Spleen (tissue), 11 donors: ENCODE results near the gene PTPRN. TPM values are rescaled to one million over a fixed set of nuclear protein-coding genes. Genes with fewer than 3 reads are reported as not detected.

Source experiments
- DNase-seq: peaks from one replicate; pipeline ENCODE4 v3.0.0-alpha.2; 2020
- H3K27ac ChIP-seq, 8 donors: fragments of 200-600 bp; sonication (generic) in 7 of 8; 1 replicate in 4 of 8; 2 replicates in 4 of 8; pipeline versions ENCODE4 v1.5.0 to v1.8.0; 2016 to 2021; ENCODE audit warnings: inconsistent platforms in 4 of 8, mild to moderate bottlenecking in 4 of 8, moderate library complexity in 1 of 8
- H3K27me3 ChIP-seq, 7 donors: fragments of 200-600 bp; sonication (generic) in 6 of 7; replicated peaks in 1 of 7; 1 replicate in 4 of 7; 2 replicates in 3 of 7; pipeline versions ENCODE4 v1.5.0 to v1.8.0; 2016 to 2021; ENCODE audit warnings: inconsistent platforms in 3 of 7, mild to moderate bottlenecking in 1 of 7
- H3K36me3 ChIP-seq, 6 donors: fragments of 200-600 bp; sonication (generic) in 5 of 6; 1 replicate in 4 of 6; 2 replicates in 2 of 6; pipeline versions ENCODE4 v1.5.0 to v1.8.0; 2016 to 2021; ENCODE audit warnings: inconsistent platforms in 2 of 6
- H3K4me1 ChIP-seq, 6 donors: fragments of 200-600 bp; sonication (generic) in 5 of 6; 1 replicate in 3 of 6; 2 replicates in 3 of 6; pipeline versions ENCODE4 v1.5.0 to v1.8.0; 2016 to 2021; ENCODE audit warnings: inconsistent platforms in 3 of 6
- H3K4me3 ChIP-seq, 8 donors: fragments of 200-600 bp; sonication (generic) in 7 of 8; 1 replicate in 4 of 8; 2 replicates in 4 of 8; pipeline versions ENCODE4 v1.5.0 to v1.8.0; 2016 to 2021; ENCODE audit warnings: inconsistent platforms in 4 of 8, mild to moderate bottlenecking in 4 of 8, moderate library complexity in 2 of 8
- H3K9me3 ChIP-seq, 8 donors: fragments of 200-600 bp; sonication (generic) in 7 of 8; 1 replicate in 4 of 8; 2 replicates in 4 of 8; pipeline versions ENCODE4 v1.5.0 to v1.8.0; 2016 to 2021; ENCODE audit warnings: inconsistent platforms in 4 of 8
- POLR2A ChIP-seq, 3 donors: fragments of 450-650 bp; IDR thresholded peaks; one replicate each; pipeline ENCODE4 v1.5.1; 2017; ENCODE audit warnings: antibody characterized with exemption in 3 of 3, mild to moderate bottlenecking in 1 of 3
- POLR2AphosphoS5 ChIP-seq, 3 donors: sonication (generic); formaldehyde crosslinking; IDR thresholded peaks; one replicate each; pipeline ENCODE4 v1.5.1; 2017; ENCODE audit warnings: antibody characterized with exemption in 3 of 3
- WGBS, 5 donors: extraction: QIAGEN DNeasy Blood & Tissue Kit in 3 of 5; methylation state at CpG; one replicate each; pipeline versions ENCODE4 v1.1.5 to v1.1.7; 2013 to 2018; 5-methylcytosine and 5-hydroxymethylcytosine counted together
- intact Hi-C: fragments of 100-400 bp; cut with DNase I; formaldehyde crosslinking; loops from one replicate; pipeline ENCODE4 v1.15.0; 2023; ENCODE audit warnings: low total_unique reads
- polyA plus RNA-seq, 3 donors: library from polyadenylated mRNA; stranded (reverse); fragments of 200-250 nt; gene quantifications; one replicate each; pipeline ENCODE4 v1.2.1, GENCODE V29; 2013
- total RNA-seq, 7 donors: library from RNA; depleted of rRNA in 3 of 7; stranded (reverse); fragments of >200 nt in 3 of 7; fragmentation: NEBNext Ultra II Directional in 4 of 7; extraction: Animal tissue kit (Norgen Biotek cat#: 25700) in 4 of 7; gene quantifications; one replicate each; pipeline versions ENCODE4 v1.1.0 to v1.2.1, GENCODE V29; 2016 to 2021
- TF ChIP-seq, protein P1 (sequence below), 11 experiments: fragments of 200-600 bp in 7 of 11; fragments of 450-650 bp in 4 of 11; sonication (generic) in 4 of 11; IDR thresholded peaks in 8 of 11; conservative IDR thresholded peaks in 3 of 11; 1 replicate in 7 of 11; 2 replicates in 4 of 11; pipeline versions ENCODE4 v1.4.0 to v1.8.0; 2016 to 2021; ENCODE audit warnings: antibody characterized with exemption in 11 of 11, inconsistent platforms in 4 of 11, mild to moderate bottlenecking in 1 of 11
- donor health status: healthy with polysubstance abuse.
- donor health status: DM: no; HTN: no; CAD: no; lungs with moderate emphysema.
- donor health status: DM: no; HTN: no; CAD: no.
- donor health status: Bipolar disorder and iron deficiency.
- donor health status: healthy.
- donor health status: DM: no; HTN: no; CAD: no.
- donor health status: DM: yes; HTN: yes; CAD: no.

The PTPRN gene
- total and polyA plus RNA-seq, 10 donors, result 0.06 to 0.12 TPM; not detected in 8

GRCh38 chr2:219308142-219309101 is 779 bp downstream of the PTPRN start:
- Histone ChIP-seq H3K9me3 (no peaks in the 10 kb centered on the region), H3K4me3 (peak overlapping the region in 1 of 8 donors; percentile 12), H3K27me3 (peaks cover 6 to 87% (median 37%) of the 10 kb centered on the region in 7 donors), H3K36me3 (no peaks in the 10 kb centered on the region), H3K27ac (no peak overlapping the region), H3K4me1 (peaks cover 0 to 14% (median 2%) of the 10 kb centered on the region in 6 donors)
- intact Hi-C loops, result no loop called here
- TF ChIP-seq, protein P1, sequence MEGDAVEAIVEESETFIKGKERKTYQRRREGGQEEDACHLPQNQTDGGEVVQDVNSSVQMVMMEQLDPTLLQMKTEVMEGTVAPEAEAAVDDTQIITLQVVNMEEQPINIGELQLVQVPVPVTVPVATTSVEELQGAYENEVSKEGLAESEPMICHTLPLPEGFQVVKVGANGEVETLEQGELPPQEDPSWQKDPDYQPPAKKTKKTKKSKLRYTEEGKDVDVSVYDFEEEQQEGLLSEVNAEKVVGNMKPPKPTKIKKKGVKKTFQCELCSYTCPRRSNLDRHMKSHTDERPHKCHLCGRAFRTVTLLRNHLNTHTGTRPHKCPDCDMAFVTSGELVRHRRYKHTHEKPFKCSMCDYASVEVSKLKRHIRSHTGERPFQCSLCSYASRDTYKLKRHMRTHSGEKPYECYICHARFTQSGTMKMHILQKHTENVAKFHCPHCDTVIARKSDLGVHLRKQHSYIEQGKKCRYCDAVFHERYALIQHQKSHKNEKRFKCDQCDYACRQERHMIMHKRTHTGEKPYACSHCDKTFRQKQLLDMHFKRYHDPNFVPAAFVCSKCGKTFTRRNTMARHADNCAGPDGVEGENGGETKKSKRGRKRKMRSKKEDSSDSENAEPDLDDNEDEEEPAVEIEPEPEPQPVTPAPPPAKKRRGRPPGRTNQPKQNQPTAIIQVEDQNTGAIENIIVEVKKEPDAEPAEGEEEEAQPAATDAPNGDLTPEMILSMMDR (IDR thresholded peaks at IDR 0.05 in 8 of 11, conservative IDR thresholded peaks at IDR 0.05 in 3 of 11), result no peak
- TF ChIP-seq POLR2A (IDR thresholded peaks at IDR 0.05), result no peak
- no peak for TF ChIP-seq POLR2AphosphoS5 (IDR thresholded peaks at IDR 0.05)
- 6 to 12% (median 8%) methylated on average over 41 to 45 of the region's 45 CpGs for WGBS, 5 donors
- DNase-seq, result peak; percentile 84

DNA sequence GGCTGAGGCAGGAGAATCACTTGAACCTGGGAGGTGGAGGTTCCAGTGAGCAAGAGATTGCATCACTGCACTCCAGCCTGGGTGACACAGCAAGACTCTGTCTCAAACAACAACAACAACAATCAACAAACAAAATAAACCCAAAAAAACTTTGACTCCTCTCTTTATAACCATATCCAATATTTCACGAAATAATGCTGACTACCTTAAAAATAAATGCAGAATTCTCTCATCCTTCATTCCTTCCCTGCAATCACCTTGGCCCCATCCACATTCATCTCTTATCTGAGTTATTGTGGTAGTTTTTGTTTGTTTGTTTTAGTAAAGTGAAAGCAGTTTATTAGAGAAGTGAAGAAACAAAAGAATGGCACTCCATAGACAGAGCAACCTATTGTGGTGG is 3.2 kb downstream of the PTPRN start:
- Histone ChIP-seq H3K4me3 (no peak overlapping the region), H3K27ac (no peak overlapping the region), H3K9me3 (no peaks in the 10 kb centered on the region), H3K4me1 (peaks cover 0 to 14% (median 2%) of the 10 kb centered on the region in 6 donors), H3K27me3 (peaks cover 6 to 91% (median 36%) of the 10 kb centered on the region in 7 donors), H3K36me3 (no peaks in the 10 kb centered on the region)
- 78 to 89% (median 80%) methylated on average over 1 of the region's 1 CpG for WGBS, 5 donors
- no peak for DNase-seq
- intact Hi-C loops, result no loop called here
- TF ChIP-seq POLR2A (IDR thresholded peaks at IDR 0.05) (no peak), POLR2AphosphoS5 (IDR thresholded peaks at IDR 0.05) (no peak)
- TF ChIP-seq, protein P1 (IDR thresholded peaks at IDR 0.05 in 8 of 11, conservative IDR thresholded peaks at IDR 0.05 in 3 of 11), result no peak

DNA sequence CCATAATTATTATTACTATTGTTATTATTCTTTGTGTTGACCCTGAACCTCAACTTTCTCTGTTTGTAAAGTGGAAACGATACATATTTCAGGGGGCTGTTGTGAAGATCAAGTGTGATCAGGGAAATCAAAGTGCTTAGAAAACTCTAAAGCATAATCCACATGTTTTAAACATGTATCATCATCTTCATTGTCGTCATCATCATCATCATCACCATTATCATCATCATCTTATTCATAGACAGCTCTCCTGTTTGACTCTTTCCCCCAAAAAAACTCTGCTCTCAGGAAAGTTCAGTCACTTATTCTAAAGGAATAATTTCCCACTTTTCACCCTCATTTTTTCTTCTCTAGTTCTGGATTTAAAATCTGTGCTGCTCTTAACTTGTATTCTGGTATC is 5.0 kb downstream of the PTPRN start:
- intact Hi-C loops, result no loop called here

More for the DNA sequence above, 5.0 kb downstream of the PTPRN start:
- Histone ChIP-seq H3K4me1 (peaks cover 0 to 13% (median 2%) of the 10 kb centered on the region in 6 donors), H3K27ac (no peak overlapping the region), H3K9me3 (no peaks in the 10 kb centered on the region), H3K4me3 (no peak overlapping the region), H3K27me3 (peaks cover 2 to 89% (median 25%) of the 10 kb centered on the region in 7 donors), H3K36me3 (no peaks in the 10 kb centered on the region)
- TF ChIP-seq, protein P1 (IDR thresholded peaks at IDR 0.05 in 8 of 11, conservative IDR thresholded peaks at IDR 0.05 in 3 of 11), result no peak
- TF ChIP-seq POLR2AphosphoS5 (IDR thresholded peaks at IDR 0.05), result no peak
- TF ChIP-seq POLR2A (IDR thresholded peaks at IDR 0.05), result no peak
- no peak for DNase-seq
- WGBS, 5 donors, result 56 to 67% (median 62%) methylated on average over 2 of the region's 2 CpGs
